B cell (primary cell): ENCODE data around the gene ARHGAP27. TPM values are rescaled to one million over a fixed set of nuclear protein-coding genes. Genes with fewer than 3 reads are reported as not detected.
A peak's percentile ranks its signal among the peaks of the same experiment; 100 is the strongest.

Experiments used
- ATAC-seq: fragments of 200-7000 bp; cut with Tn5 transposase; one replicate; pipeline ENCODE4 v1.10.0; 2021; ENCODE audit warnings: low read depth, mild to moderate bottlenecking, moderate number of reproducible peaks, moderate library complexity
- CTCF ChIA-PET: fragments of 350-600 bp; sonication (Branson Sonifier 250); formaldehyde crosslinking; loops from one replicate; lab custom pipeline; 2021; ENCODE audit warnings: antibody characterized with exemption, inconsistent platforms; lab: Charles Lee
- POLR2A ChIA-PET: fragments of 350-600 bp; sonication (Branson Sonifier 250); formaldehyde crosslinking; loops from one replicate; lab custom pipeline; 2021; ENCODE audit warnings: antibody characterized with exemption; lab: Charles Lee
- DNase-seq: peaks from one replicate; pipeline ENCODE4 v3.0.0; 2013
- H2AFZ ChIP-seq: 2 replicates; pipeline ENCODE4 v1.6.1; 2012; ENCODE audit warnings: mild to moderate bottlenecking, low read depth, low read length; ENCODE audit not compliant: insufficient read depth, poor library complexity, severe bottlenecking
- H3K27ac ChIP-seq, 2 donors: 1 replicate in 1 of 2; 2 replicates in 1 of 2; pipeline ENCODE4 v1.5.1; 2012 to 2013; ENCODE audit warnings: low read length in 2 of 2, mild to moderate bottlenecking in 2 of 2, moderate library complexity in 1 of 2
- H3K27me3 ChIP-seq, 4 experiments: fragments of 200-600 bp in 1 of 4; sonication (generic) in 1 of 4; replicated peaks in 1 of 4; 1 replicate in 2 of 4; 2 replicates in 2 of 4; pipeline versions ENCODE4 v1.6.1 to v1.7.0; 2013 to 2016; ENCODE audit warnings: low read length in 3 of 4, mild to moderate bottlenecking in 2 of 4, mixed read lengths in 1 of 4, moderate library complexity in 1 of 4; ENCODE audit not compliant: insufficient read depth in 4 of 4, control insufficient read depth in 3 of 4; ENCODE audit errors: control extremely low read depth in 1 of 4
- H3K36me3 ChIP-seq, 2 experiments: replicated peaks in 1 of 2; 1 replicate in 1 of 2; 2 replicates in 1 of 2; pipeline versions ENCODE4 v1.6.1 to v1.7.1; 2013; ENCODE audit warnings: low read length in 1 of 2; ENCODE audit not compliant: insufficient read depth in 2 of 2, control insufficient read depth in 1 of 2; ENCODE audit errors: control extremely low read depth in 1 of 2, extremely low read depth in 1 of 2
- H3K4me1 ChIP-seq, 2 donors: fragments of 200-600 bp in 1 of 2; sonication (generic) in 1 of 2; 1 replicate in 1 of 2; 2 replicates in 1 of 2; pipeline versions ENCODE4 v1.5.1 to v1.6.1; 2013 to 2017; ENCODE audit warnings: low read length in 2 of 2; ENCODE audit not compliant: control insufficient read depth in 2 of 2, insufficient read depth in 2 of 2
- H3K4me2 ChIP-seq: replicated peaks from 2 replicates; pipeline ENCODE3; 2012; ENCODE audit warnings: mild to moderate bottlenecking, low read depth, low read length; ENCODE audit not compliant: poor library complexity, severe bottlenecking
- H3K4me3 ChIP-seq, 5 experiments: fragments of 200-600 bp in 1 of 5; sonication (generic) in 1 of 5; 1 replicate in 3 of 5; 2 replicates in 2 of 5; pipeline versions ENCODE4 v1.5.1 to v1.7.0; 2011 to 2016; ENCODE audit warnings: low read length in 4 of 5, mild to moderate bottlenecking in 4 of 5, low read depth in 2 of 5, control low read depth in 1 of 5, moderate library complexity in 1 of 5; ENCODE audit not compliant: insufficient read depth in 1 of 5; ENCODE audit errors: control extremely low read depth in 1 of 5, extremely low read depth in 1 of 5
- H3K79me2 ChIP-seq: fragments of 200-600 bp; sonication (generic); one replicate; pipeline ENCODE4 v1.6.0; 2016; ENCODE audit warnings: low read length; ENCODE audit not compliant: control insufficient read depth, insufficient read depth
- H3K9ac ChIP-seq: fragments of 200-600 bp; sonication (generic); 2 replicates; pipeline ENCODE4 v1.6.1; 2017; ENCODE audit warnings: mild to moderate bottlenecking, low read length, moderate library complexity
- H3K9me3 ChIP-seq, 3 donors: one replicate each; pipeline versions ENCODE4 v1.6.1 to v1.7.1; 2013; ENCODE audit warnings: low read length in 2 of 3; ENCODE audit not compliant: control insufficient read depth in 2 of 3, insufficient read depth in 1 of 3; ENCODE audit errors: control extremely low read depth in 1 of 3
- H4K20me1 ChIP-seq: 2 replicates; pipeline ENCODE4 v1.6.0; 2012; ENCODE audit warnings: mild to moderate bottlenecking, low read length; ENCODE audit not compliant: insufficient read depth, control insufficient read depth, poor library complexity, severe bottlenecking
- H3K27ac Mint-ChIP-seq: one replicate; pipeline ENCODE4 v1.8.0; 2021; ENCODE audit warnings: mixed read lengths
- H3K27me3 Mint-ChIP-seq: one replicate; pipeline ENCODE4 v1.8.0; 2021; ENCODE audit warnings: mixed read lengths
- H3K4me1 Mint-ChIP-seq: one replicate; pipeline ENCODE4 v1.8.0; 2021; ENCODE audit warnings: mixed read lengths
- H3K4me3 Mint-ChIP-seq: one replicate; pipeline ENCODE4 v1.8.0; 2021; ENCODE audit warnings: mixed read lengths
- H3K9me3 Mint-ChIP-seq: one replicate; pipeline ENCODE4 v1.8.0; 2022; ENCODE audit warnings: mixed read lengths; ENCODE audit not compliant: insufficient read depth
- CTCF ChIP-seq: fragments of 200-600 bp; IDR thresholded peaks from one replicate; pipeline ENCODE4 v1.8.0; 2022; ENCODE audit warnings: antibody characterized with exemption, mild to moderate bottlenecking
- EZH2 ChIP-seq: IDR thresholded peaks from 2 replicates; pipeline ENCODE4 v1.6.1; 2012; ENCODE audit warnings: borderline replicate concordance, low read depth, mild to moderate bottlenecking, moderate library complexity, low read length; ENCODE audit not compliant: insufficient read depth, poor library complexity, severe bottlenecking
- WGBS: methylation state at CpG from one replicate; pipeline ENCODE4 v1.1.5; 2013; ENCODE audit warnings: missing lambda C conversion rate; ENCODE audit not compliant: insufficient coverage; 5-methylcytosine and 5-hydroxymethylcytosine counted together
- intact Hi-C: fragments of 100-400 bp; cut with micrococcal nuclease; formaldehyde crosslinking; loops from one replicate; pipeline ENCODE4 v1.10.0; 2022
- polyA plus RNA-seq: library from polyadenylated mRNA; depleted of rRNA; stranded (reverse); fragments of >200 nt; gene quantifications from 2 replicates; pipeline ENCODE4 v1.2.3, GENCODE V29; 2012
- total RNA-seq, 2 donors: library from RNA; stranded (reverse); fragments of 120-200 nt in 1 of 2; gene quantifications; 1 replicate in 1 of 2; 2 replicates in 1 of 2; pipeline versions ENCODE4 v1.2.3 to v1.2.4, GENCODE V29; 2013 to 2022

The ARHGAP27 gene
- total and polyA plus RNA-seq, 2 donors (not counting 1 experiment from before 2014, with no cell fraction given): 159 to 227 TPM

- ChIA-PET CTCF (interaction anchor here (1.3 to 4.2 kb wide), 3 partner anchors 34 to 153 kb away, joined by 3 to 29 read pairs (median 4); no protein-coding TSS in a partner anchor), POLR2A (no interaction called here)
- H3K4me3 ChIP-seq: no peak overlapping the region
- no peak overlapping the region for H2AFZ ChIP-seq
- peaks cover 0 to 2% (median under 1%) of the 10 kb centered on the region in 3 donors for H3K9me3 ChIP-seq
- no peak overlapping the region for H3K4me3 Mint-ChIP-seq
- TF ChIP-seq EZH2: no peak
- no peak for TF ChIP-seq CTCF
- ATAC-seq (no peak), DNase-seq (no peak)
- H3K9me3 Mint-ChIP-seq: no peaks in the 10 kb centered on the region
- H3K4me1 ChIP-seq: peaks cover 6 to 19% of the 10 kb centered on the region in 2 donors
- H3K27me3 ChIP-seq: peaks cover 0 to 34% (median 9%) of the 10 kb centered on the region in 4 experiments
- no peaks in the 10 kb centered on the region for H3K79me2 ChIP-seq
- H3K4me2 ChIP-seq: no peak overlapping the region
- no peak overlapping the region for H3K27ac ChIP-seq
- H3K27me3 Mint-ChIP-seq: peaks cover 38% of the 10 kb centered on the region
- intact Hi-C loops: no loop called here
- no peaks in the 10 kb centered on the region for H3K36me3 ChIP-seq
- peaks cover 14% of the 10 kb centered on the region for H3K4me1 Mint-ChIP-seq
- no peak overlapping the region for H3K9ac ChIP-seq
- H3K27ac Mint-ChIP-seq: no peak overlapping the region
- H4K20me1 ChIP-seq: no peaks in the 10 kb centered on the region
Observed at GRCh38 chr17:45368651-45369050, 64.0 kb downstream of the ARHGAP27 start.

GRCh38 chr17:45367216-45367615 lies 65.5 kb downstream of the ARHGAP27 start:
- H2AFZ ChIP-seq: no peak overlapping the region
- no peak overlapping the region for H3K4me3 ChIP-seq
- Mint-ChIP-seq H3K27me3 (peaks cover 46% of the 10 kb centered on the region), H3K9me3 (peaks cover 3% of the 10 kb centered on the region), H3K4me1 (peaks cover 7% of the 10 kb centered on the region), H3K27ac (peak overlapping the region; percentile 39), H3K4me3 (no peak overlapping the region)
- H3K4me2 ChIP-seq: no peak overlapping the region
- H4K20me1 ChIP-seq: no peaks in the 10 kb centered on the region
- no peaks in the 10 kb centered on the region for H3K36me3 ChIP-seq
- H3K9ac ChIP-seq: no peak overlapping the region
- ATAC-seq (no peak), DNase-seq (no peak)
- ChIA-PET POLR2A (no interaction called here), CTCF (interaction anchor here (1.1 to 1.6 kb wide), 2 partner anchors 18 to 20 kb away, joined by 3 to 4 read pairs; no protein-coding TSS in a partner anchor)
- TF ChIP-seq EZH2 (no peak), CTCF (no peak)
- WGBS: 93% methylated on average over 3 of the region's 7 CpGs
- no peak overlapping the region for H3K27ac ChIP-seq
- H3K79me2 ChIP-seq: no peaks in the 10 kb centered on the region
- peaks cover 0 to 36% (median 11%) of the 10 kb centered on the region in 4 experiments for H3K27me3 ChIP-seq
- peaks cover 0 to 14% (median 12%) of the 10 kb centered on the region in 3 donors for H3K9me3 ChIP-seq
- intact Hi-C loops: no loop called here
- H3K4me1 ChIP-seq: peaks cover 6 to 12% of the 10 kb centered on the region in 2 donors
